Activated CD8-positive, alpha-beta T cell treated with anti-CD3 and anti-CD28 coated beads for 36 hours (primary cell): ENCODE results near the gene GCLC. TPM values are rescaled to one million over a fixed set of nuclear protein-coding genes. Genes with fewer than 3 reads are reported as not detected.

ENCODE experiments used
- ATAC-seq: fragments of 200-7000 bp; cut with Tn5 transposase; one replicate; pipeline ENCODE4 v1.10.0; 2021; ENCODE audit warnings: mild to moderate bottlenecking, moderate library complexity
- CTCF ChIA-PET: fragments of 350-600 bp; sonication (Branson Sonifier 250); formaldehyde crosslinking; loops from one replicate; lab custom pipeline; 2021; ENCODE audit warnings: antibody characterized with exemption; lab: Charles Lee
- POLR2A ChIA-PET: fragments of 350-600 bp; sonication (Branson Sonifier 250); formaldehyde crosslinking; loops from one replicate; lab custom pipeline; 2021; ENCODE audit warnings: antibody characterized with exemption; lab: Charles Lee
- DNase-seq: peaks from one replicate; pipeline ENCODE4 v3.0.0-alpha.2; 2020
- H3K27ac Mint-ChIP-seq: one replicate; pipeline ENCODE4 v1.8.0; 2021; ENCODE audit warnings: mild to moderate bottlenecking, mixed read lengths
- H3K27me3 Mint-ChIP-seq: one replicate; pipeline ENCODE4 v1.8.0; 2021; ENCODE audit warnings: mixed read lengths
- H3K36me3 Mint-ChIP-seq: one replicate; pipeline ENCODE4 v1.8.0; 2021; ENCODE audit warnings: low read depth, mixed read lengths
- H3K4me1 Mint-ChIP-seq: one replicate; pipeline ENCODE4 v1.8.0; 2021; ENCODE audit warnings: low read depth, mixed read lengths
- H3K4me3 Mint-ChIP-seq: one replicate; pipeline ENCODE4 v1.8.0; 2021; ENCODE audit warnings: mild to moderate bottlenecking, moderate library complexity, mixed read lengths
- H3K9me3 Mint-ChIP-seq: one replicate; pipeline ENCODE4 v1.8.0; 2021; ENCODE audit warnings: mixed read lengths
- CTCF ChIP-seq: fragments of 200-600 bp; IDR thresholded peaks from one replicate; pipeline ENCODE4 v1.8.0; 2022; ENCODE audit warnings: antibody characterized with exemption, mild to moderate bottlenecking
- intact Hi-C: fragments of 100-400 bp; cut with micrococcal nuclease; formaldehyde crosslinking; loops from one replicate; pipeline ENCODE4 v1.10.0; 2022
- total RNA-seq, 2 experiments: library from RNA; stranded (reverse); gene quantifications; one replicate each; pipeline ENCODE4 v1.2.3, GENCODE V29; 2021

GCLC gene
- total RNA-seq, 2 experiments from 2014 or later: 17.0 to 18.6 TPM

DNA sequence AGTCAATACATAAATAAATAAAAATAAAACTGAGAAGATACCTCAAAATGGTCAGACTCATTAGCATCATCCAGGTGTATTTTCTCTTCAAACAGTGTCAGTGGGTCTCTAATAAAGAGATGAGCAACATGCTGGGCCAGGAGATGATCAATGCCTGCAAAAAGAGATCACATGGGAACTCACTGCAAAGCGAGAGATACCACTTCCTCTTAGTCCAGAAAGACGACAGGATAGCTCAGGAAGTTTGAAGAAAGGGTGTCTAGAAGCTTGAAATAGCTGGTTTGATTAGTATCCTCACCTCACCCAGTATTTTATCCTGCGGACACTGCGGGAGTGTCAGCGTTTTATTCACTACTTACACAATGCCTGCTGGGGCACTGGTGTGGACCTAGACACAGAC lies 38.0 kb downstream of the GCLC start:
- no peaks in the 10 kb centered on the region for H3K9me3 Mint-ChIP-seq
- POLR2A ChIA-PET: interaction anchor here (0.6 to 0.8 kb wide), 2 partner anchors 9 to 434 kb away, joined by 3 read pairs; no protein-coding TSS in a partner anchor
- peaks cover 27% of the 10 kb centered on the region for H3K36me3 Mint-ChIP-seq
- ATAC-seq: no peak
- H3K4me1 Mint-ChIP-seq: no peaks in the 10 kb centered on the region
- intact Hi-C loops: no loop called here
- no peak overlapping the region for H3K4me3 Mint-ChIP-seq
- CTCF ChIA-PET: interaction anchor here (0.8 to 2.7 kb wide), 5 partner anchors 10 to 222 kb away, joined by 3 to 9 read pairs (median 4); no protein-coding TSS in a partner anchor
- H3K27ac Mint-ChIP-seq: no peak overlapping the region
- DNase-seq: no peak
- no peaks in the 10 kb centered on the region for H3K27me3 Mint-ChIP-seq
- no peak for TF ChIP-seq CTCF

DNA sequence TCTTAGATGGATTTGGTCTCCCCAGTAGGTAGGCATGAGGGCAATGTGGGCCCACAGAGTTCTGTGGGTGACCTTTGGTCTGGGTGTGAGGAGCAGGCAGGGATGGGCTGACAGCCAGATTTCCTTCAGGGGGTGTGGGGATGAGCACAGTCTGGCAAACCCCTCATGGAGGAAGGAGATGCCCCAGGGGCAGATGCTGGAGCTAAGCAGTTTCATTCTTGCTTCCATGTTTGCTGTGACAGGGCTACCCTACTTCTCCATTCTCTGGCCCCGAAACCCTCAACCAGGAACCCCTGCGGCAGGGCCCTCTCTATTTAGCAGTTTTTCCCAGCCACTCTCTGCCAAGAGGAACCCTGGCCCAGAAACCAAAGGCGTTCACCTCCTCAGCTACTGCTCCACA lies 40.4 kb downstream of the GCLC start:
- intact Hi-C loops: no loop called here
- DNase-seq (no peak), ATAC-seq (no peak)
- CTCF ChIA-PET: interaction anchor here (1.4 to 1.7 kb wide), 4 partner anchors 11 to 224 kb away, joined by 3 to 8 read pairs (median 4); no protein-coding TSS in a partner anchor
- H3K36me3 Mint-ChIP-seq: peaks cover 22% of the 10 kb centered on the region
- POLR2A ChIA-PET: no interaction called here
- H3K4me1 Mint-ChIP-seq: no peaks in the 10 kb centered on the region
- H3K4me3 Mint-ChIP-seq: no peak overlapping the region
- H3K9me3 Mint-ChIP-seq: no peaks in the 10 kb centered on the region
- no peaks in the 10 kb centered on the region for H3K27me3 Mint-ChIP-seq
- TF ChIP-seq CTCF: no peak
- no peak overlapping the region for H3K27ac Mint-ChIP-seq

DNA sequence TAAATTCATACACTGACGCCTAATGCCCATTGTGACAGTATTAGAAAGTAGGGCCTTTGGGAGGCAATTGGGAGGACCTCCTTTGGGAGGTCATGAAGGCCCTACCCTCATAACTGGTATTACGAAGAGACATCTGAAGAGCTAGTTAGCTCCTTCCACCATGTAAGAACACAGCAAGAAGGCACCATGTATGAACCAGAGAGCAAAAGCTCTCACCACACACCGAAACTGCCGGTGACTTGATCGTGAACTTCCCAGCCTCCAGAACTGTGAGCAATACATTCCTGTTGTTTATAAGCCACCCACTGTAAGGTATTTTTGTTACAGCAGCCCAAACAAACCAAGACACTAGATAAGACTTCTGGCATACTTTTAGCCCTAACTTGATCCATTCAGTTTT lies 41.8 kb downstream of the GCLC start:
- DNase-seq: no peak
- no peak for ATAC-seq
- CTCF ChIA-PET: interaction anchor here (1.4 to 2.2 kb wide), 2 partner anchors 10 to 225 kb away, joined by 5 to 11 read pairs; no protein-coding TSS in a partner anchor
- Mint-ChIP-seq H3K27me3 (no peaks in the 10 kb centered on the region), H3K9me3 (no peaks in the 10 kb centered on the region), H3K36me3 (peaks cover 21% of the 10 kb centered on the region), H3K4me1 (no peaks in the 10 kb centered on the region), H3K27ac (no peak overlapping the region), H3K4me3 (no peak overlapping the region)
- POLR2A ChIA-PET: no interaction called here
- intact Hi-C loops: no loop called here
- no peak for TF ChIP-seq CTCF

DNA sequence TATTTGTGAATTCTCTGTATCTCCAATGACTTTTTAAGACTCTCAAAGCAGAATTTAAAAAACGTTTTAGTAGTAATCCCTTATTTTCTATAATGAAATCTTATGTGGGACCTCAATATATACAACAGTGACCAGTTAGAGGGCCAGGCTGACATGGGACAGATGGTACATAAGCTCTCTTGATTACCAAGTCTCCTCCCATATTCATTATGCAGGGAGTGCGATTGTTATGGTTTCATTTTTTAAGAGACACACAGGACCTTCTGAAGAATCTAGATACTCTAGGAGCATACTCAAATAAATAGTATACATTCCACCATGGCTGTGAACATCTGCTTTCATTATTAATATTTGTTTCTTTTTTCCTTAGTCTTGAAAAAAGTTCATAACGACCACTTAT lies 43.5 kb downstream of the GCLC start:
- Mint-ChIP-seq H3K4me3 (no peak overlapping the region), H3K36me3 (peaks cover 15% of the 10 kb centered on the region), H3K9me3 (no peaks in the 10 kb centered on the region), H3K4me1 (no peaks in the 10 kb centered on the region), H3K27ac (no peak overlapping the region), H3K27me3 (no peaks in the 10 kb centered on the region)
- DNase-seq (no peak), ATAC-seq (no peak)
- intact Hi-C loops: no loop called here
- no peak for TF ChIP-seq CTCF
- ChIA-PET CTCF (interaction anchor here (1.0 to 2.2 kb wide), 3 partner anchors 9 to 227 kb away, joined by 4 to 11 read pairs (median 4); no protein-coding TSS in a partner anchor), POLR2A (no interaction called here)

DNA sequence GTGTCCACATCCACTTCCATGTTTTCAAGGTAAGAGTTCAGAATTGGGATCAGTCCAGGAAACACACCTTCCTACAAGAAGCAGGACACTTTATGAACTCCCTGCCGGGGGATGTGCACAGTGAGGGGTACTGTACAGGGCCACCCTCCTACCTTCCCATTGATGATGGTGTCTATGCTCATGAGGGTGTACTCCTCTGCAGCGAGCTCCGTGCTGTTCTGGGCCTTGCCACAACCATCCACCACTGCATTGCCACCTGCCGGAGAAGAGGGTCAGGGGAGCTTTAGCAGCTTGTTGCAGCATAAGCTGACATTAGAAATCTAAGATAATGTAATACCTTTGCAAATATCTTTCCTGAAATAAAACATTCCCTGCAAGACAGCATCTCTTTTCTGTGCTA lies 44.8 kb downstream of the GCLC start:
- ATAC-seq: no peak
- no peak for TF ChIP-seq CTCF
- H3K4me3 Mint-ChIP-seq: no peak overlapping the region
- DNase-seq: no peak
- H3K9me3 Mint-ChIP-seq: no peaks in the 10 kb centered on the region
- H3K27ac Mint-ChIP-seq: no peak overlapping the region
- no peaks in the 10 kb centered on the region for H3K4me1 Mint-ChIP-seq
- POLR2A ChIA-PET: no interaction called here
- CTCF ChIA-PET: interaction anchor here (1.0 kb wide), 1 partner anchor 13 kb away, joined by 3 read pairs; no protein-coding TSS in a partner anchor
- intact Hi-C loops: no loop called here
- H3K27me3 Mint-ChIP-seq: no peaks in the 10 kb centered on the region
- H3K36me3 Mint-ChIP-seq: peaks cover 8% of the 10 kb centered on the region
